SJSA1 (cell line): ENCODE data around the gene PRSS3. TPM values are rescaled to one million over a fixed set of nuclear protein-coding genes. Genes with fewer than 3 reads are reported as not detected.
"Not testable (repeated sequence)": the region's sequence is repeated elsewhere in the genome, so short reads cannot be mapped to it uniquely, and the experiment has no call there.

Source experiments
- DNase-seq, 2 experiments: peaks; one replicate each; pipeline ENCODE4 v3.0.0-alpha.2; 2015 to 2020; ENCODE audit warnings: low spot score in 2 of 2, low read depth in 1 of 2
- H3K27ac ChIP-seq: fragments of 250-450 bp; sonication (Bioruptor Pico); 2 replicates; pipeline ENCODE4 v1.5.1; 2020; ENCODE audit warnings: mild to moderate bottlenecking, moderate library complexity
- H3K27me3 ChIP-seq: fragments of 250-450 bp; sonication (Bioruptor Pico); replicated peaks from 2 replicates; pipeline ENCODE4 v1.5.1; 2020; ENCODE audit warnings: mild to moderate bottlenecking, moderate library complexity
- H3K36me3 ChIP-seq: fragments of 250-450 bp; sonication (Bioruptor Pico); 2 replicates; pipeline ENCODE4 v1.5.1; 2020; ENCODE audit warnings: mild to moderate bottlenecking
- H3K4me1 ChIP-seq: fragments of 250-450 bp; sonication (Bioruptor Pico); replicated peaks from 2 replicates; pipeline ENCODE4 v1.6.1; 2021; ENCODE audit warnings: mild to moderate bottlenecking
- H3K4me3 ChIP-seq: fragments of 250-450 bp; sonication (Bioruptor Pico); 2 replicates; pipeline ENCODE4 v1.5.1; 2020; ENCODE audit warnings: mild to moderate bottlenecking
- H3K9me3 ChIP-seq: fragments of 250-450 bp; sonication (Bioruptor Pico); replicated peaks from 2 replicates; pipeline ENCODE4 v1.5.1; 2020; ENCODE audit warnings: mild to moderate bottlenecking
- total RNA-seq: library from RNA; depleted of rRNA; stranded (reverse); fragments of >200 nt; shearing (Covaris generic); gene quantifications from 2 replicates; pipeline ENCODE4 v1.2.3, GENCODE V29; 2014

Gene PRSS3
- total RNA-seq, 1 experiment from 2014 or later, result not detected

- H3K36me3 ChIP-seq, H3K9me3 ChIP-seq, H3K27ac ChIP-seq, H3K27me3 ChIP-seq, H3K4me1 ChIP-seq, H3K4me3 ChIP-seq, DNase-seq: not testable (repeated sequence)
These were observed 1.3 kb downstream of the PRSS3 start for GRCh38 chr9:33796679-33797078.

- Histone ChIP-seq H3K27me3 (no peaks in the 10 kb centered on the region), H3K9me3 (no peaks in the 10 kb centered on the region), H3K4me3 (no peak overlapping the region), H3K27ac (no peak overlapping the region), H3K36me3 (no peaks in the 10 kb centered on the region), H3K4me1 (no peaks in the 10 kb centered on the region)
- DNase-seq, result no peak
These were observed 2.5 kb downstream of the PRSS3 start for GRCh38 chr9:33797837-33798236.

- no peaks in the 10 kb centered on the region for H3K9me3 ChIP-seq
- no peak overlapping the region for H3K4me3 ChIP-seq
These were observed 3.2 kb downstream of the PRSS3 start for GRCh38 chr9:33798545-33798944.

GRCh38 chr9:33799928-33800704 lies 4.8 kb downstream of the PRSS3 start:
- H3K27ac ChIP-seq, result no peak overlapping the region
- no peaks in the 10 kb centered on the region for H3K4me1 ChIP-seq
- H3K36me3 ChIP-seq, result no peaks in the 10 kb centered on the region
- H3K27me3 ChIP-seq, result no peaks in the 10 kb centered on the region
- no peak for DNase-seq
- no peaks in the 10 kb centered on the region for H3K9me3 ChIP-seq
- no peak overlapping the region for H3K4me3 ChIP-seq

More at GRCh38 chr9:33798545-33798944, 3.2 kb downstream of the PRSS3 start:
- H3K27me3 ChIP-seq, result no peaks in the 10 kb centered on the region
- no peak for DNase-seq
- H3K36me3 ChIP-seq, result no peaks in the 10 kb centered on the region
- H3K4me1 ChIP-seq, result no peaks in the 10 kb centered on the region
- H3K27ac ChIP-seq, result no peak overlapping the region

- Histone ChIP-seq H3K36me3 (no peaks in the 10 kb centered on the region), H3K27me3 (no peaks in the 10 kb centered on the region), H3K9me3 (no peaks in the 10 kb centered on the region), H3K4me3 (no peak overlapping the region), H3K27ac (no peak overlapping the region), H3K4me1 (no peaks in the 10 kb centered on the region)
- no peak for DNase-seq
These were observed 5.5 kb downstream of the PRSS3 start for GRCh38 chr9:33800886-33801285.

- not testable (repeated sequence) for H3K27ac ChIP-seq, DNase-seq, H3K9me3 ChIP-seq, H3K27me3 ChIP-seq, H3K36me3 ChIP-seq, H3K4me3 ChIP-seq, H3K4me1 ChIP-seq
These were observed 6.7 kb downstream of the PRSS3 start for GRCh38 chr9:33801943-33802500.

- H3K36me3 ChIP-seq, H3K27me3 ChIP-seq, H3K9me3 ChIP-seq, H3K4me3 ChIP-seq, DNase-seq, H3K27ac ChIP-seq, H3K4me1 ChIP-seq: not testable (repeated sequence)
These were observed 8.8 kb downstream of the PRSS3 start for GRCh38 chr9:33804196-33804595.

GRCh38 chr9:33807156-33807555 lies 11.8 kb downstream of the PRSS3 start:
- H3K27me3 ChIP-seq, DNase-seq, H3K27ac ChIP-seq, H3K4me1 ChIP-seq, H3K4me3 ChIP-seq, H3K36me3 ChIP-seq, H3K9me3 ChIP-seq: not testable (repeated sequence)

GRCh38 chr9:33808979-33809322 lies 13.6 kb downstream of the PRSS3 start:
- H3K27ac ChIP-seq, H3K36me3 ChIP-seq, H3K27me3 ChIP-seq, H3K4me1 ChIP-seq, DNase-seq, H3K9me3 ChIP-seq, H3K4me3 ChIP-seq: not testable (repeated sequence)

GRCh38 chr9:33809506-33809905 lies 14.1 kb downstream of the PRSS3 start:
- Histone ChIP-seq H3K36me3 (no peaks in the 10 kb centered on the region), H3K4me1 (peaks cover 5% of the 10 kb centered on the region), H3K27ac (no peak overlapping the region), H3K9me3 (no peaks in the 10 kb centered on the region), H3K4me3 (no peak overlapping the region), H3K27me3 (no peaks in the 10 kb centered on the region)
- DNase-seq, result no peak

GRCh38 chr9:33813712-33814641 lies 18.6 kb downstream of the PRSS3 start:
- H3K9me3 ChIP-seq, result no peaks in the 10 kb centered on the region
- peak; percentile 56 to 85 for DNase-seq
- H3K36me3 ChIP-seq, result peaks cover 5% of the 10 kb centered on the region; the same call in 1 of the 2 replicates
- peaks cover 23% of the 10 kb centered on the region for H3K4me1 ChIP-seq
- peak overlapping the region; percentile 79 for H3K27ac ChIP-seq
- H3K27me3 ChIP-seq, result no peaks in the 10 kb centered on the region
- no peak overlapping the region for H3K4me3 ChIP-seq

- Histone ChIP-seq H3K36me3 (peaks cover 5% of the 10 kb centered on the region; the same call in 1 of the 2 replicates), H3K27me3 (no peaks in the 10 kb centered on the region), H3K9me3 (no peaks in the 10 kb centered on the region), H3K27ac (no peak overlapping the region; the same call in 1 of the 2 replicates), H3K4me3 (no peak overlapping the region), H3K4me1 (peaks cover 30% of the 10 kb centered on the region)
- DNase-seq, result no peak
These were observed 20.4 kb downstream of the PRSS3 start for GRCh38 chr9:33815781-33816180.

- Histone ChIP-seq H3K27ac (peak within 1 kb of the TSS; percentile 90), H3K4me3 (peak within 1 kb of the TSS; percentile 88), H3K27me3 (no peaks in the 10 kb centered on the region), H3K36me3 (peaks cover 5% of the 10 kb centered on the region; the same call in 1 of the 2 replicates), H3K9me3 (no peaks in the 10 kb centered on the region), H3K4me1 (peaks cover 30% of the 10 kb centered on the region)
- peak; percentile 84 to 86 for DNase-seq
These were observed 21.2 kb downstream of the PRSS3 start, which contains the start of gene UBE2R2 for GRCh38 chr9:33816327-33817252. UBE2R2 (plus strand) TSS chr9:33817160; CDS start chr9:33817758, 598 bp downstream.
